Natural killer cell (primary cell): ENCODE results near the gene ADAM23. TPM values are rescaled to one million over a fixed set of nuclear protein-coding genes. Genes with fewer than 3 reads are reported as not detected.

ENCODE experiments used
- ATAC-seq, 3 donors: fragments of 150-1000 bp in 2 of 3; fragments of 200-7000 bp in 1 of 3; cut with Tn5 transposase; 1 replicate in 1 of 3; 2 replicates in 2 of 3; pipeline ENCODE4 v1.10.0; 2021; ENCODE audit warnings: mild to moderate bottlenecking in 2 of 3, moderate library complexity in 2 of 3
- DNase-seq, 2 donors: peaks; one replicate each; pipeline versions ENCODE4 v3.0.0 to v3.0.0-alpha.2; 2013 to 2021; ENCODE audit warnings: mixed read lengths in 1 of 2
- H3K27ac ChIP-seq: one replicate; pipeline ENCODE4 v1.5.1; 2013; ENCODE audit warnings: mild to moderate bottlenecking, low read length
- H3K27me3 ChIP-seq: one replicate; pipeline ENCODE4 v1.6.1; 2013; ENCODE audit warnings: low read length; ENCODE audit not compliant: control insufficient read depth, insufficient read depth
- H3K36me3 ChIP-seq: one replicate; pipeline ENCODE4 v1.6.1; 2013; ENCODE audit warnings: low read length; ENCODE audit not compliant: control insufficient read depth, insufficient read depth
- H3K4me1 ChIP-seq: one replicate; pipeline ENCODE4 v1.6.1; 2013; ENCODE audit warnings: low read length; ENCODE audit not compliant: control insufficient read depth, insufficient read depth
- H3K4me3 ChIP-seq: one replicate; pipeline ENCODE4 v1.5.1; 2013; ENCODE audit warnings: low read length
- H3K9me3 ChIP-seq: one replicate; pipeline ENCODE4 v1.6.1; 2013; ENCODE audit warnings: low read length; ENCODE audit not compliant: control insufficient read depth, insufficient read depth
- H3K27ac Mint-ChIP-seq, 2 donors: one replicate each; pipeline ENCODE4 v1.8.0; 2022; ENCODE audit warnings: mild to moderate bottlenecking in 2 of 2, mixed read lengths in 2 of 2, moderate library complexity in 1 of 2
- H3K27me3 Mint-ChIP-seq, 2 donors: one replicate each; pipeline ENCODE4 v1.8.0; 2022; ENCODE audit warnings: low read depth in 2 of 2, mixed read lengths in 2 of 2
- H3K36me3 Mint-ChIP-seq: one replicate; pipeline ENCODE4 v1.8.0; 2022; ENCODE audit warnings: mixed read lengths
- H3K4me1 Mint-ChIP-seq, 2 donors: one replicate each; pipeline ENCODE4 v1.8.0; 2022; ENCODE audit warnings: mixed read lengths in 2 of 2
- H3K4me3 Mint-ChIP-seq: one replicate; pipeline ENCODE4 v1.8.0; 2022; ENCODE audit warnings: mild to moderate bottlenecking, moderate library complexity, mixed read lengths
- H3K9me3 Mint-ChIP-seq, 2 donors: one replicate each; pipeline ENCODE4 v1.8.0; 2022; ENCODE audit warnings: mixed read lengths in 2 of 2
- CTCF ChIP-seq: fragments of 200-600 bp; IDR thresholded peaks from one replicate; pipeline ENCODE4 v1.8.0; 2022; ENCODE audit warnings: antibody characterized with exemption
- WGBS: methylation state at CpG from one replicate; pipeline ENCODE4 v1.1.7; 2013; ENCODE audit warnings: missing lambda C conversion rate; ENCODE audit not compliant: insufficient coverage; 5-methylcytosine and 5-hydroxymethylcytosine counted together
- intact Hi-C: fragments of 100-400 bp; cut with micrococcal nuclease; formaldehyde crosslinking; loops from one replicate; pipeline ENCODE4 v1.14.2; 2022
- total RNA-seq, 4 donors: library from RNA; stranded (reverse); fragments of 120-200 nt in 1 of 4; gene quantifications; one replicate each; pipeline versions ENCODE4 v1.2.3 to v1.2.4, GENCODE V29; 2013 to 2022

The ADAM23 gene
- total RNA-seq, 3 donors from 2014 or later (not counting 1 experiment from before 2014, with no cell fraction given), result 1.6 TPM; not detected in 2

- Histone ChIP-seq H3K27me3 (no peaks in the 10 kb centered on the region), H3K4me3 (no peak overlapping the region), H3K9me3 (no peaks in the 10 kb centered on the region), H3K27ac (no peak overlapping the region), H3K36me3 (no peaks in the 10 kb centered on the region), H3K4me1 (no peaks in the 10 kb centered on the region)
- DNase-seq (no peak), ATAC-seq (no peak)
- H3K4me1 Mint-ChIP-seq, result no peaks in the 10 kb centered on the region
- no peak for TF ChIP-seq CTCF
- H3K4me3 Mint-ChIP-seq, result no peak overlapping the region
- no peak overlapping the region for H3K27ac Mint-ChIP-seq
- intact Hi-C loops, result no loop called here
- no peaks in the 10 kb centered on the region for H3K27me3 Mint-ChIP-seq
- H3K9me3 Mint-ChIP-seq, result no peaks in the 10 kb centered on the region
- no peaks in the 10 kb centered on the region for H3K36me3 Mint-ChIP-seq
Observed at GRCh38 chr2:206570199-206570598, 126.9 kb downstream of the ADAM23 start.

- H3K4me1 Mint-ChIP-seq, result no peaks in the 10 kb centered on the region
Observed at GRCh38 chr2:206572725-206573124, 129.4 kb downstream of the ADAM23 start.

GRCh38 chr2:206573793-206574192, 130.5 kb downstream of the ADAM23 start:
- Mint-ChIP-seq H3K9me3 (no peaks in the 10 kb centered on the region), H3K27me3 (no peaks in the 10 kb centered on the region), H3K36me3 (no peaks in the 10 kb centered on the region), H3K27ac (no peak overlapping the region), H3K4me3 (no peak overlapping the region), H3K4me1 (no peaks in the 10 kb centered on the region)
- no peaks in the 10 kb centered on the region for H3K36me3 ChIP-seq
- DNase-seq, result no peak
- H3K4me1 ChIP-seq, result no peaks in the 10 kb centered on the region
- no peaks in the 10 kb centered on the region for H3K27me3 ChIP-seq
- WGBS, result 94% methylated on average over 6 of the region's 6 CpGs
- intact Hi-C loops, result no loop called here
- TF ChIP-seq CTCF, result no peak
- H3K27ac ChIP-seq, result no peak overlapping the region
- H3K4me3 ChIP-seq, result no peak overlapping the region
- ATAC-seq, result no peak
- no peaks in the 10 kb centered on the region for H3K9me3 ChIP-seq

More at GRCh38 chr2:206572725-206573124, 129.4 kb downstream of the ADAM23 start:
- WGBS, result 87% methylated on average over 3 of the region's 3 CpGs
- H3K27me3 ChIP-seq, result no peaks in the 10 kb centered on the region
- intact Hi-C loops, result no loop called here
- H3K9me3 ChIP-seq, result no peaks in the 10 kb centered on the region
- H3K4me1 ChIP-seq, result no peaks in the 10 kb centered on the region
- H3K4me3 ChIP-seq, result no peak overlapping the region
- H3K36me3 ChIP-seq, result no peaks in the 10 kb centered on the region
- no peak overlapping the region for H3K27ac ChIP-seq
- DNase-seq, result no peak
- H3K36me3 Mint-ChIP-seq, result no peaks in the 10 kb centered on the region
- no peak overlapping the region for H3K27ac Mint-ChIP-seq
- no peaks in the 10 kb centered on the region for H3K9me3 Mint-ChIP-seq
- no peaks in the 10 kb centered on the region for H3K27me3 Mint-ChIP-seq
- no peak overlapping the region for H3K4me3 Mint-ChIP-seq
- no peak for ATAC-seq
- TF ChIP-seq CTCF, result no peak

GRCh38 chr2:206584323-206585116, 141.2 kb downstream of the ADAM23 start:
- DNase-seq (no peak), ATAC-seq (no peak)
- intact Hi-C loops, result no loop called here
- Mint-ChIP-seq H3K36me3 (no peaks in the 10 kb centered on the region), H3K4me1 (no peaks in the 10 kb centered on the region), H3K4me3 (no peak overlapping the region), H3K27me3 (no peaks in the 10 kb centered on the region), H3K27ac (no peak overlapping the region), H3K9me3 (peaks cover 2 to 5% of the 10 kb centered on the region in 2 donors)
- no peaks in the 10 kb centered on the region for H3K9me3 ChIP-seq
- no peak for TF ChIP-seq CTCF
- 86% methylated on average over 11 of the region's 11 CpGs for WGBS
- H3K27me3 ChIP-seq, result no peaks in the 10 kb centered on the region
- no peak overlapping the region for H3K27ac ChIP-seq
- H3K4me3 ChIP-seq, result no peak overlapping the region
- H3K36me3 ChIP-seq, result no peaks in the 10 kb centered on the region
- no peaks in the 10 kb centered on the region for H3K4me1 ChIP-seq
